Tibial nerve (tissue), 4 donors: ENCODE results near the gene PCBP3. TPM values are rescaled to one million over a fixed set of nuclear protein-coding genes. Genes with fewer than 3 reads are reported as not detected.
A peak's percentile ranks its signal among the peaks of the same experiment; 100 is the strongest.

ENCODE experiments used
- DNase-seq, 2 donors: peaks; one replicate each; pipeline ENCODE4 v3.0.0-alpha.2; 2019; ENCODE audit warnings: low spot score in 2 of 2
- H3K27ac ChIP-seq, 4 donors: fragments of 200-600 bp; sonication (generic) in 3 of 4; one replicate each; pipeline ENCODE4 v1.5.1; 2017 to 2019; ENCODE audit warnings: mild to moderate bottlenecking in 1 of 4
- H3K27me3 ChIP-seq, 2 donors: fragments of 200-600 bp; sonication (generic) in 1 of 2; one replicate each; pipeline versions ENCODE4 v1.5.1 to v1.6.0; 2017 to 2019
- H3K36me3 ChIP-seq, 3 donors: fragments of 200-600 bp; sonication (generic); one replicate each; pipeline ENCODE4 v1.5.1; 2018 to 2019
- H3K4me1 ChIP-seq, 4 donors: fragments of 200-600 bp; sonication (generic) in 3 of 4; one replicate each; pipeline ENCODE4 v1.5.1; 2017 to 2019
- H3K4me3 ChIP-seq, 4 donors: fragments of 200-600 bp; sonication (generic) in 3 of 4; one replicate each; pipeline ENCODE4 v1.5.1; 2017 to 2019; ENCODE audit warnings: mild to moderate bottlenecking in 1 of 4, moderate library complexity in 1 of 4
- H3K9me3 ChIP-seq, 4 donors: fragments of 200-600 bp; sonication (generic) in 3 of 4; one replicate each; pipeline ENCODE4 v1.5.1; 2017 to 2019
- CTCF ChIP-seq, 5 experiments: fragments of 200-600 bp in 3 of 5; fragments of 450-650 bp in 2 of 5; sonication (generic) in 3 of 5; IDR thresholded peaks; one replicate each; pipeline ENCODE4 v1.5.1; 2016 to 2019; ENCODE audit warnings: antibody characterized with exemption in 5 of 5, mild to moderate bottlenecking in 3 of 5, moderate library complexity in 2 of 5
- EP300 ChIP-seq, 2 donors: sonication (generic); formaldehyde crosslinking; IDR thresholded peaks; one replicate each; pipeline ENCODE4 v1.6.1; 2017; ENCODE audit warnings: antibody characterized with exemption in 2 of 2, mild to moderate bottlenecking in 1 of 2
- POLR2A ChIP-seq, 2 donors: fragments of 450-650 bp; IDR thresholded peaks; one replicate each; pipeline ENCODE4 v1.6.1; 2017; ENCODE audit warnings: antibody characterized with exemption in 2 of 2, mild to moderate bottlenecking in 2 of 2, moderate library complexity in 2 of 2
- WGBS, 2 donors: methylation state at CpG; one replicate each; pipeline ENCODE4 v1.1.5; 2018; 5-methylcytosine and 5-hydroxymethylcytosine counted together
- total RNA-seq, 4 donors: library from RNA; depleted of rRNA; stranded (reverse); fragments of >200 nt; gene quantifications; one replicate each; pipeline ENCODE4 v1.1.0, GENCODE V29; 2016

PCBP3 gene
- total RNA-seq, 4 donors from 2014 or later = 4.2 to 13.4 (median 9.6) TPM

- TF ChIP-seq CTCF (IDR thresholded peaks at IDR 0.05) (no peak), EP300 (IDR thresholded peaks at IDR 0.05) (no peak), POLR2A (IDR thresholded peaks at IDR 0.05) (no peak)
- Histone ChIP-seq H3K4me3 (no peak overlapping the region), H3K9me3 (no peaks in the 10 kb centered on the region), H3K36me3 (peaks cover 3 to 93% (median 8%) of the 10 kb centered on the region in 3 donors), H3K4me1 (peaks cover 0 to 32% (median 3%) of the 10 kb centered on the region in 4 donors), H3K27me3 (no peaks in the 10 kb centered on the region), H3K27ac (no peak overlapping the region)
- 78 to 84% methylated on average over 39 to 42 of the region's 45 CpGs for WGBS, 2 donors
- DNase-seq = peak in 1 of 2 donors; percentile 9
Observed at GRCh38 chr21:45990741-45991605, 347.4 kb downstream of the PCBP3 start.

- H3K4me3 ChIP-seq = no peak overlapping the region
- peak overlapping the region in 1 of 4 donors; percentile 56 for H3K27ac ChIP-seq
- no peak for TF ChIP-seq CTCF (IDR thresholded peaks at IDR 0.05)
- no peak for TF ChIP-seq POLR2A (IDR thresholded peaks at IDR 0.05)
- no peak for TF ChIP-seq EP300 (IDR thresholded peaks at IDR 0.05)
- H3K4me1 ChIP-seq = peaks cover 0 to 32% (median 3%) of the 10 kb centered on the region in 4 donors
- DNase-seq = peak in 1 of 2 donors; percentile 7
- 89% methylated on average over 18 of the region's 18 CpGs for WGBS, 2 donors
- H3K9me3 ChIP-seq = no peaks in the 10 kb centered on the region
- peaks cover 2 to 93% (median 3%) of the 10 kb centered on the region in 3 donors for H3K36me3 ChIP-seq
- no peaks in the 10 kb centered on the region for H3K27me3 ChIP-seq
Observed at GRCh38 chr21:45991606-45992300, 348.2 kb downstream of the PCBP3 start.

Other genes with a start within 250 kb of the PCBP3 start
- gene COL18A1, start 238.6 kb upstream of the PCBP3 start, total RNA-seq = 100 to 1,000 TPM; 124 to 224 (median 173) TPM
- 10 to 100 TPM in 3 of 4 donors, 1 to 10 TPM in 1; 3.3 to 27.9 (median 11.4) TPM for gene SLC19A1, start 101.3 kb upstream of the PCBP3 start, total RNA-seq